ENCODE data around the gene PRDM13.

DNA sequence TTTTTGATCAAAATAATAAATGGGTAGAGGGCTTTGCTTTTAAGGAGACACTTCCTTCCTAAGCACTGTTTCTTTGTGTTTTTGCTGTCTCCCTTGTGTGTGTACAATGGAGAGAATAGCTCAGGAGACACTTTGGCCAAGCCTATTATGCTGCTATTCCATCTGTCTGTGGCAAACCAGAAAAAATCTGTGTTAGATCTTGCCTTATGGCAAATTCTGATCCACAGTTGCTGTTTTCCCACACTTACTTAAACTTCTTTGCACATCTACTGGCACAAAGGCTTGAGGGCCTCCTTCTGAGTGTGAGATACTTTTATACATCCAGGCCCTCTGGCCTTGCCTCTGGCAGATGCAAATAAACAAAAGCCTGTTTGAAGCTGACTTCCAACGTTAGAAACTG is 53.6 kb downstream of the PRDM13 start:
- TF ChIP-seq YY1 (IDR thresholded peaks at IDR 0.05; ENCODE audit: insufficient read depth, insufficient read length) = no peak
- TF ChIP-seq ZNF274 (IDR thresholded peaks at IDR 0.05; ENCODE audit: low read depth, low read length) = no peak
- TF ChIP-seq SUZ12 (IDR thresholded peaks at IDR 0.05; ENCODE audit: extremely low read depth, insufficient read depth, insufficient read length) = no peak

Measured in NT2/D1 (cell line).